Measurements from ENCODE around the gene ZNF335.
"Not testable (repeated sequence)": the region's sequence is repeated elsewhere in the genome, so short reads cannot be mapped to it uniquely, and the experiment has no call there.

The ZNF335 gene

GRCh38 chr20:45909336-45909808, 62.6 kb downstream of the ZNF335 start:
- no peak for DNase-seq

- no peak for DNase-seq
Measured at GRCh38 chr20:45908084-45908483, 63.9 kb downstream of the ZNF335 start.

- DNase-seq, result no peak
Measured at GRCh38 chr20:45907219-45907948, 64.6 kb downstream of the ZNF335 start.

- no peak for DNase-seq
Measured at GRCh38 chr20:45905505-45906079, 66.4 kb downstream of the ZNF335 start.

GRCh38 chr20:45904583-45905504, 67.2 kb downstream of the ZNF335 start:
- DNase-seq, result no peak

- no peak for DNase-seq
Measured at GRCh38 chr20:45902199-45902701, 69.8 kb downstream of the ZNF335 start.

- not testable (repeated sequence) for DNase-seq
Measured at GRCh38 chr20:45901332-45901731, 70.7 kb downstream of the ZNF335 start.

- no peak for DNase-seq
Measured at GRCh38 chr20:45899046-45899835, 72.8 kb downstream of the ZNF335 start.

Measured in NCI-H2029 treated with DMSO at 0.1 percent for 48 hours (cell line).